Measurements from ENCODE around the gene RPL10. TPM values are rescaled to one million over a fixed set of nuclear protein-coding genes. Genes with fewer than 3 reads are reported as not detected.

The RPL10 gene
- total and polyA plus RNA-seq, 9 of the 15 experiments (the other 6 are each of a cell fraction or from before 2014, with no cell fraction given): 3,774 to 7,600 (median 5,014) TPM

GRCh38 chrX:154441564-154441963, 43.4 kb downstream of the RPL10 start:
- Histone ChIP-seq H3K27me3 (ENCODE audit: control insufficient read depth in 2 of 2, insufficient read depth in 2 of 2, low read length in 2 of 2) (no peaks in the 10 kb centered on the region), H3K4me1 (replicated peaks in 1 of 2; ENCODE audit: control insufficient read depth in 2 of 2, insufficient read depth in 2 of 2, low read length in 2 of 2) (peaks cover 11 to 55% of the 10 kb centered on the region in 2 experiments; a peak in 4 of 5 replicates), H3K27ac (ENCODE audit: extremely low read depth, low read depth, low read length) (no peak overlapping the region), H3K9ac (ENCODE audit: insufficient read depth in 1 of 2, low read depth in 2 of 2, low read length in 2 of 2) (no peak overlapping the region; a peak in 1 of 4 replicates), H4K20me1 (replicated peaks; ENCODE audit: control insufficient read depth, insufficient read depth, low read length) (peaks cover 5% of the 10 kb centered on the region; the same call in 1 of the 2 replicates), H3K4me2 (ENCODE audit: insufficient read depth, low read length) (no peak overlapping the region), H3K36me3 (ENCODE audit: control insufficient read depth, insufficient read depth, low read length) (peaks cover 53% of the 10 kb centered on the region; the same call in 2 of the 3 replicates), H3K4me3 (no peak overlapping the region), H3K9me1 (ENCODE audit: control insufficient read depth, insufficient read depth, low read length) (peaks cover 3% of the 10 kb centered on the region), H3K9me3 (replicated peaks; ENCODE audit: control insufficient read depth, insufficient read depth, low read depth, low read length) (no peaks in the 10 kb centered on the region), H2AFZ (ENCODE audit: low read depth, low read length) (no peak overlapping the region), H3K79me2 (ENCODE audit: control insufficient read depth, insufficient read depth, low read length) (peaks cover 40% of the 10 kb centered on the region)
- no TSS peak for BruUV-seq (replicated peaks)
- intact Hi-C loops (cut with micrococcal nuclease) (no loop called here), in situ Hi-C loops (cut with MboI) (no loop called here)
- ChIA-PET POLR2A (interaction anchor here (0.6 to 1.6 kb wide), 4 partner anchors 11 to 706 kb away, joined by 3 to 6 read pairs (median 4); no protein-coding TSS in a partner anchor), CTCF (ENCODE audit: low intra/inter-chr PET ratio) (no interaction called here)
- no peak for ATAC-seq
- 89% methylated on average over 8 of the region's 11 CpGs for WGBS (ENCODE audit: insufficient coverage, low coverage, missing lambda C conversion rate)
- FAIRE-seq: no peak
- DNase-seq (ENCODE audit: extremely low read depth in 1 of 4, low spot score in 3 of 4): no peak
- TF ChIP-seq NFE2L1 (tag; IDR thresholded peaks at IDR 0.05; ENCODE audit: borderline replicate concordance, low read depth): no peak
- TF ChIP-seq, protein P1, sequence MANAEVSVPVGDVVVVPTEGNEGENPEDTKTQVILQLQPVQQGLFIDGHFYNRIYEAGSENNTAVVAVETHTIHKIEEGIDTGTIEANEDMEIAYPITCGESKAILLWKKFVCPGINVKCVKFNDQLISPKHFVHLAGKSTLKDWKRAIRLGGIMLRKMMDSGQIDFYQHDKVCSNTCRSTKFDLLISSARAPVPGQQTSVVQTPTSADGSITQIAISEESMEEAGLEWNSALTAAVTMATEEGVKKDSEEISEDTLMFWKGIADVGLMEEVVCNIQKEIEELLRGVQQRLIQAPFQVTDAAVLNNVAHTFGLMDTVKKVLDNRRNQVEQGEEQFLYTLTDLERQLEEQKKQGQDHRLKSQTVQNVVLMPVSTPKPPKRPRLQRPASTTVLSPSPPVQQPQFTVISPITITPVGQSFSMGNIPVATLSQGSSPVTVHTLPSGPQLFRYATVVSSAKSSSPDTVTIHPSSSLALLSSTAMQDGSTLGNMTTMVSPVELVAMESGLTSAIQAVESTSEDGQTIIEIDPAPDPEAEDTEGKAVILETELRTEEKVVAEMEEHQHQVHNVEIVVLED (CRISPR knock-in tag; IDR thresholded peaks at IDR 0.05): no peak
- no peak for TF ChIP-seq GTF2A2 (tag; IDR thresholded peaks at IDR 0.05)
- TF ChIP-seq, protein P2, sequence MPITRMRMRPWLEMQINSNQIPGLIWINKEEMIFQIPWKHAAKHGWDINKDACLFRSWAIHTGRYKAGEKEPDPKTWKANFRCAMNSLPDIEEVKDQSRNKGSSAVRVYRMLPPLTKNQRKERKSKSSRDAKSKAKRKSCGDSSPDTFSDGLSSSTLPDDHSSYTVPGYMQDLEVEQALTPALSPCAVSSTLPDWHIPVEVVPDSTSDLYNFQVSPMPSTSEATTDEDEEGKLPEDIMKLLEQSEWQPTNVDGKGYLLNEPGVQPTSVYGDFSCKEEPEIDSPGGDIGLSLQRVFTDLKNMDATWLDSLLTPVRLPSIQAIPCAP (CRISPR knock-in tag; IDR thresholded peaks at IDR 0.05; ENCODE audit: borderline replicate concordance): no peak
- TF ChIP-seq STAG1 (CRISPR knock-in tag; IDR thresholded peaks at IDR 0.05; ENCODE audit: borderline replicate concordance): no peak
- TF ChIP-seq DACH1 (IDR thresholded peaks at IDR 0.05; ENCODE audit: partially characterized antibody): no peak
- no peak for TF ChIP-seq PHB2 (IDR thresholded peaks at IDR 0.05; ENCODE audit: low read depth)

All from K562 (cell line).